ENCODE results near the gene IL18RAP.

IL18RAP gene

DNA sequence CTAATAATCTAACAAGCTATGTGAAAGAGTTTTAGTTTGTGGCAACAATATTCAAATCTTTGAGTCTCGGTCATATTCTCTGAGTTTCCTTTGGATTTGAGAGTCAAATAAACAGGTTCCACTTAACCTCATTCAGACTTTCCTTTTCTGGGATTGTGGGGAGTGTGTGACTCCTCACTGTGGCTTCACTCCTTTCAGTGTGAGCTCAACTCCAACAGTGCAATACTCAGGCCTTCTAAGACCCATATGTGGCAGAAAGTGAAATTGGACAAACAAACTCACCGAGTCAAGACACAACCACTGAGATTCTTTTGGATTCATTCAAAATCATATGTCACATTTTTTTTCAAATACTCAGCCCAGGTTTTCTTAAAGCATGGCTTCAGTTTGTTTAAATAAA lies 75.5 kb downstream of the IL18RAP start:
- Histone ChIP-seq H3K4me3 (ENCODE audit: low read length) (no peak overlapping the region), H3K4me1 (ENCODE audit: control insufficient read depth, insufficient read depth, low read length) (no peaks in the 10 kb centered on the region), H3K27me3 (ENCODE audit: control insufficient read depth, insufficient read depth, low read length) (no peaks in the 10 kb centered on the region), H3K27ac (ENCODE audit: low read depth, low read length) (no peak overlapping the region), H3K36me3 (ENCODE audit: control insufficient read depth, insufficient read depth, low read length) (no peaks in the 10 kb centered on the region), H3K9ac (ENCODE audit: low read length) (no peak overlapping the region)

DNA sequence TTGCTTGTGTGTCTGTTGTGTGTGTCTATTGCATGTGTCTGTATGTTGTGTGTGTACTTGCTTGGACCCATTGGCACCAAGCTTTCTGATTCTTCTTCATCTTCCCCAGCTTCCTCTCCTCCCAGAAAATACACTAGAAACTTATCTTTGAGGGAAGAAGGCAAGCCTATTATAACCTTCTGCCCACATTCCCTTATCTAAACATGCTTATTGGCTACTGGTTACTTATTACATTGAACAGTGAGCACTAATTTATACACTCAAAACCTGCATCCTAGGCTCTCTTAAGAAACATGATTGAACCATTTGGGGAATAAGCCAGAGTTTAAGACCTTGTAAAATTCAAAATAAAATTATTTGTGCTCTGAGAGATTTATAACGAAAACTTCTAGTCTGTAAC lies 76.6 kb downstream of the IL18RAP start:
- H3K27me3 ChIP-seq (ENCODE audit: control insufficient read depth, insufficient read depth, low read length) = no peaks in the 10 kb centered on the region

More for the DNA sequence above, 76.6 kb downstream of the IL18RAP start:
- H3K36me3 ChIP-seq (ENCODE audit: control insufficient read depth, insufficient read depth, low read length) = no peaks in the 10 kb centered on the region
- no peak overlapping the region for H3K9ac ChIP-seq (ENCODE audit: low read length)
- H3K4me3 ChIP-seq (ENCODE audit: low read length) = no peak overlapping the region
- no peaks in the 10 kb centered on the region for H3K4me1 ChIP-seq (ENCODE audit: control insufficient read depth, insufficient read depth, low read length)
- H3K27ac ChIP-seq (ENCODE audit: low read depth, low read length) = no peak overlapping the region

All from rectal smooth muscle tissue (tissue), 1 donor.